Measurements from ENCODE around the gene FANCC.

Gene FANCC

DNA sequence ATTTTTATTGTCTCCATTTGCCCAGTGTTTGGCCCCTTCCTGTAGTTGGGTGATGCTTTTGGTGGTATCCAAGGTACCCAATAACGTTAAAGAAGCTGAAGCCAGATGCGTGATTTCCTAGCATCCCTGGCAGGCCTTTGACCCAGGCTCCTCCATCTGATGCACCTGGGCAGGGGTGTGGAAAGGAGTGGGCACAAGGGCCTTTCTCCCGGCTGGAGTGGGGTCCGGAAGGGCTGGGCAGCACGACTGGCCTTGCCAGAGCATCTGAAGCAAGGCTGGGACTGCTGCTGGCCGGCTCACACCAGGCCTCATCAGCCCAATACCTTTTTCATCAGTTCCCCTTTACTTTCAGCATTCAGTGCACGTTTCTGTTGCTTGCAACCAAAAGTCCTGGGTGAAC is 220.2 kb downstream of the FANCC start:
- DNase-seq = no peak

DNA sequence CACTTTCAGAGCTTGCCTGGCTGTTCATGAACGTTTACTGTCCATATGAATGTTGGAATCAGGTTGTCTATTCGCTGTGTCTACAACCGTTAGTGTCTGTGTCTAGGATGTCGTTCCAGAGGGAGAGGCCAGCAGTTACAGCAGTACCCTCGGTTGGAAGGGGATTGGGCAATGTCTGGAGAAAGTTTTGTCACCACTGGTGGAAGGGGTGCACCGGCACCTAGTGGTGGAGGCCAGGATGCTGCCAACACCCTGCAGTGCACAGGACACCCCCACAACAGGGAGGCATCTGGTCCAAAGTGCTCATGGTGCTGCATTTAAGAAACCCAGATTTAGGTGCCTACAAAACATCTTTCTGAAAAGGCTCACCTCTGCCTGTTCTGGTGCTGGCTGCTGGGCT is 220.7 kb downstream of the FANCC start:
- DNase-seq = no peak

DNA sequence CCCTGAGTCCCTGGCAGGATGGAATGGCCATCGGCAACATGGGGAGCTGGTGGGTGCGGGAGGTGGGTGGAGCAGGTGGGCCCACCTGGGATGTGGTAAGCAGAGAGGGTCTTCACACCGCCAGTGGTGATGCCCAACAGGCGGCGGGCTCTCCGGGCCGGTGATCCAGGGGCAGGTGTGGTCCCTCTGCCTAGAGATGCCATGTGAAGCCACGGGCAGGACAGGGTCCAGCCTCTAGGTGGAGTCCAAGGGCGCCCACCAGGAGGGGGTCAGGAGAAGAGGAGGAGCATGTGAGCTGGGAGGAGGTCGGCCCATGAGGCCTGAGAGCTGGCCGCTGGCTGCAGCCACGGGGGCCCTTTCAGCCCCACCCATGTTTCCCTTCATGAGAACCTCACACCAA is 221.1 kb downstream of the FANCC start:
- DNase-seq = no peak

DNA sequence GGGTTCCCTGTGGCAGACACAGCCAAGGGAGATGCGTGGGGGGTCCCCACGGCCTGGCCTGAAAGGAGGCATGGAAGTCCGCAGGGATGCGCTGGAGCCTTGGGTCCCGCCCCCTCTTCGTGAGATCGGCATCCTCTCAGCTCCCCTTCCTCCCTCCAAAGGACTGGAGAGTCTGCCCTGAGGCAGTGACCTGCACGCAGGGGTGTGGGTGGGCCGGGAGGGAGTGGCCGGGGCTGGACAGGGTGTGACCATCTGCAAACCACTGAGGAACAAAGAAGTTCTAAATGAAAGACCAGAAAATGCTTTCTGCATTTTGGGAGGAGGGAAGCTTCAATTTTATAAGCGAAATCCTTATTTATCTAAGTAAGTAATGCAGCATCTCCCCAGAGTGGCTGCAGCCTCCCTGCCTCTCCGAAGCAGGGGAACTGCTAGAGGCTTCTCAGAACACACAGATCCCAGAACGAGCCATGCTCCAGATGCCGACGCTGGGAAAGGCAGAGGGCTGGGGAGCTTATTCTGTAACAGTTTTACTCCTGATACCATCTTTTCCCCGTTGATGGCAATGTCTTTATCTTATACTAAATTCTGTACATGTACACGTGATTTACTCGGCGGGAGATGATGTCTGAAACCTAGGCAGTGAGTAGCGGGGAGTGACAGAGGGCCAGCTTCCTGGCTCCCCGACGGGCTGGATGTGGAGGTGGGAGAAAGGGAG is 221.7 kb downstream of the FANCC start:
- no peak for DNase-seq

DNA sequence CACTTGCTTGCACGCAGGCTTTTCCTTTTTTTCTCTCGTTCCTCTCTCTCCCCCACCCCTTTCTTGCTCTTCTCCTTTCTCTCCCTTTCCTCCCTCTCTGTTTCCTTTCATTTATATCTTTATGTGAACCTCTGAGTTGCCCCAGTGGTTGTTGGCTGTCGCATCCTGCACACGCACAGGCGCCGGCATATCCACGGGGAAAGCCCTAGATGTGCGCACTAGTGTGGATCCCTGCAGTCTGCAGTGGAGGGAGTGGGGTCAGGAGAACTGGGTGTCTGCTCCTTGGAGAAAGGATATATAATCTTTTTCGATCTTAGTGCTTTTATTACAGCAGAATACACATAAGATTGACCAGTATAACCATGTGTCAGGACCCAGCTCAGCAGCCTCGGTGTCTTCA is 223.5 kb downstream of the FANCC start:
- DNase-seq = no peak

DNA sequence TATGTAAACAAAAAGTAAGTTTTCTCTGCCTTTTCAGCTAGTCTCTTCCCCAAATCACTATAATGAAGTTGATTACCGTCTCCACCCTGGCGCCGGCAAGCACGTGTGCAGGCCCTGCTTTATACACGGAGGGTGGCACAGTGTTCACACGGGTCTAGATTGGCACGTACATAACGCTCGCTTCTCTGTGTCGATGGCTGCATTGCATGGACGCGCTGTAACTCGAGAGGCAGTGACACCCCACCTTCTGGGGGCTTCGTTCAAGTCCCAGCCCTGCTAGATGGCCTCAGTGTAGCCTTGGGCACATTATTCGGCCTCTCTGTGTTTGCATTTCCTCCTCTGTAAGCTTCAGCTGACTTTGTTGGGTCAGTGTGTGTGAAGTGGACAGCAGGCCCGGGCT is 223.9 kb downstream of the FANCC start:
- no peak for DNase-seq

DNA sequence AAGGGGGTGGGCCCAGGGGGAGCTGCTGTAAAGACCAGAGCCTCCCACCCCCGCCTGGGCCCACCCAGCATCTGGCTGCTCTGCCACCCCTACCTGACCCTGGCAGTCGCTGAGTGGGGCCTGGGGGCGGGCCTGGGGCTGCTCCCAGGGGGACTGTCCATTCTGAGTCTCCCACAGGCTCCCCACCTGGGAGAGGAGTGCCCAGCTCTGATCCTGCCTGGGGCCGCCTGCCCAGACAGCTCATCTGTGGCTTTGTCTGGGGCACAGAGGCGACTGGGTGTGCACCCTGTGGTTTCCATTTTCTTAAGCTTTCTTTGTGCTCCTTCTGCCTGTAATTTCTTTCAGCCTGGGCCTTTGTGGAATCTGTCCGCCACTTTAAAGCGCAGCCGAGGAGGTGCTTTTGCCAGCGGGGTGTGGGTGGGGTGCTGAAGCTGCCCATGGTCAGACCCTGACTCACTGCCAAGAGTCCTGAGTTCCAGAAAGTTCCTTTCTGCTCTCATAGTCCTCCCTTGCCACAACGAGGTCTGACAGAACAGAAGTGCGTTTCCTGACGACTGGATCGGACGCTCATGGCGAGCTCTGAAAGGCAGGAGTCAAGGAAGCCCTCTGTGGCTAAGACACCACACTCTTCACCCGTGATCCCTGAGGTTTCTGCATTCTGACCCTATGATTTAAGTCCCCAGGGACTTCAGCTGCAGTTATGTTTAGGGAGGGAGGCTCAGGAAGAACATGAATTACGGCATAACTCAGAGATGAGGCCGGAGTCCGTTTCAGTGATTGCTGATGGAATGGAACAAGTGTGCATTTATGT is 225.0 kb downstream of the FANCC start:
- no peak for DNase-seq

DNA sequence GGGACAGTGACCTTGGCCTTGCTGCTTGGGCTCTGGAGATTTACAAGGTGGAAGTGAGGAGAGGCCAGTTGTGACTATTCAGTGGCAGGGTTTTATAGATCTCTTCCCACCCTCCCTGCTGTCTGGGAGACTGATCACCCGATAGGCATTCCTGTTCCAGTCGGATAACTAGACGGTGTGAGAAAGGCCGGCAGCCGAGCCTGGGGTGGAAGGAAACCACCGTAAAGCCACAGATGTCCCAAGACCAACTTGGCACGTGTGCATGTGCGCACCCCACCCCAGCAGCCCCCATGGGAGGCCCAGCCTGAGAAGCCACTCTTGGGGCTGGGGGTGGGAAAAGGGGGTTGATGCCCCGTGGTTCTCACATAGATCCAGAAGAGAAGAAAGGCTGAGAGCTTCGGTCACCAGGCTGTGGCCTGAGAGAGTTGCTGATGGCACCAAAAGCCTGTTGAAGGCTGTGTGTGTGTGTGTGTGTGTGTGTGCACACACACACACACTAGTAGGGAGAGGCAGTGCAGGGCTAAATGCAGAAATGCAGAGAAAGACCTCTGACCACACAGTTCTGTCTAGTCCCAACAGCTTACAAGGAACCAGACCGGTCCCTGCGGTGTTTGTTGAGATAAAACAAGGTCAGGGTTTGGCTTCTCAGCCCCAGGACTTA is 225.8 kb downstream of the FANCC start:
- DNase-seq = no peak

DNA sequence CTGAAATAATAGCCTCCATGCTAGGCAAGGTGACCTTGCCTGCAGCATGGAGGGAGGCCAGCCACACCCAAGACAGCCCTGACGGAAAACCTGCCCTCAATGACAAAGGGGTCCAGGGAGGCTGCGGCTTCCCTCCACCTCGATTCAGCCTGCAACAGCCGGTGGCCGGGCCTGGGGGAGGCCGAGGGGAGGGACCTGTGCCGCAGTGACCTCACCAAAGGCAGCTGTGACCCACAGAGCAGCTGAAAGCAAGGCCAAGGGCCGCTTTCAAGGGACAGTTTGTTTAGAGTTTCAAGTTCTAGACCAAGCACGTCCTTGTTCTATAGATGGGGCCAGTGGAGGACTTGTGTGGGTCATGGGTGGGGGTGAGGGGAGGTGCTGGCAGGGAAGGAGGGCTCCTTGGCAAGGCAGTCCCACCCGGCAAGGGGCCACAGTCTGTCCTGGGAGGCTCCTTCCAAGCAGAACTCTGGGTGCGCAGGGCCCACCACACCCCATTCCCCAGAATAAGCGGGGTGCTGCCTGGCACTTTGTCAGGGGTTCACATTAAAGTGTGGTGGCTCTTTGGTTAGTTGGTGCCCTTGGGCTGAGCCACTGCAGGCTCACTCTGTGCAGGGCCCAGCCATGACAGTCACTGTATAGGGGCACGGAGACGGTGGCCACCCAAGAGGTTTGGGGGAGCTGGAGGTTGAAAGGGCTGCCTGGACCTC is 226.5 kb downstream of the FANCC start:
- DNase-seq = no peak

DNA sequence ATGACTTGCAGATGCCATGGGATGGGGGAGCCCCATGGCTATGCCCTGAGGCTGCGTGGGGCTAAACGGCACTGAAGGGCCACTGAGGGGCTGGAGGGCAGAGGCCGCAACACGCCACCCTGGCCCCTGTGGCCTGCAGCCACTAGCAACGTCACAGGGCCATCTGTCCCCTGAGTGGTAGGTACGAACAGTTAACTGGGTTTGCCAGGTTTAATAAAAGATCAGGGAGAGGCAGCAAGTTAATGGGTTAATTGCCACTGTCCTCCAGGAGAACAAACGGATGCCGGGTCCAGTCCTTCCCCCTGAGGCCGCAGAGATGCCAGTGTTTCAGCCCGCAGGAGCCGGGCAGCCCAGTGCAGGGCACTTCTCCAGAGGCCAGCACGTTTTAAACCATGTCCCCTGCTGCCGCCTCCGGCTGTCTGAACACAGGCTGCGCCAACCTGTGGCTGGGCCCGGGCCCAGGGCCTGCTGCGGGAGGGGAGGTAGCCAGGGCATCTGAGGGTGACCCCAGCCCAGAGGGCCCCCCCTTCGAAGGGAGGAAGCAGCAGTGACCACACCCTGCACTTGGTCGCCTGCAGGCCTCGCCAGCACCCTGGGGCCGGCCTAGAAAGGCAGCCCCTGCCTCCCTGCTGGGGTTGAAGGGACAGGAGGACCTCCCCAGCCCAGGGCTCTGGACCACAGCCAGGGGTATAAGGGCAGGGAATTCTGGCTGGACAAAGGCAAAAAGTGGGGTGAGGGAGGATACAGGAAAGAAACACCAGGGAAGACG is 227.3 kb downstream of the FANCC start:
- DNase-seq = no peak

DNA sequence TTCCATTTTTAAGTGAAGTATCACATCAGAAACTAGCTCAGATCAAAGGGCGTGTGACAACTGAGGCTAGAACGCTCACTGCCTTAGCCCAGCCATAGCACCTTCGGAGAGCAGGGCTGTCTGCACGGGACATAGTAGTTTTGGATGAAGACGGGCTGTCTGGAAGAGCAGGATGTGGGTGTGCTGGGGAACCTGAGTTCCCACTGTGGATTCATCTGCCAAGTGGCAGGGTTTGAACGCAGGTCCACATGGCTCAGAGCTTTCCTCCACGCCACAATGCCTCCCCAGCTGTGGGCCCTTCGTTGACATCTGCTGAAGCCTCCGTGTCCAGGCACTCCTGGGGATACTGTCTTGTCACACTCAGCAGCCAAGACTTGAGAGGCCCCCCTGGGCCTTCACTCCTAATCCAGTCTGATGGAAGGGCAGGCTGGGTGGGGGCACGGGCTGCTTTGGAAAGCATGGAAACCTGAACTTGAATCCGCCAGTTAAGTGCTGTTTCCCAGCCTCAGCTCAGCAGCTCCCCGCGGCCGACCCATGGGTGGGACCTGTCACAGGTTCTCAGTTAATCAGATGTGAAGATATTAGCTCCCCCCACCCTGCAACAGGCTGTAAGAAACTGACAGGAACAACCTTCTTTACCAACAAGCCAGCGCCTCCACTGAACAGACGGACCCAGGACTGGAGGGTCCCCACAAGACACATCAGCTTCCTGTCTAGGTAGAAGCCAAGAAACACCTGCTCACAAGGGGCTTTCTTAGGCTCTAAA is 228.1 kb downstream of the FANCC start:
- DNase-seq = no peak

DNA sequence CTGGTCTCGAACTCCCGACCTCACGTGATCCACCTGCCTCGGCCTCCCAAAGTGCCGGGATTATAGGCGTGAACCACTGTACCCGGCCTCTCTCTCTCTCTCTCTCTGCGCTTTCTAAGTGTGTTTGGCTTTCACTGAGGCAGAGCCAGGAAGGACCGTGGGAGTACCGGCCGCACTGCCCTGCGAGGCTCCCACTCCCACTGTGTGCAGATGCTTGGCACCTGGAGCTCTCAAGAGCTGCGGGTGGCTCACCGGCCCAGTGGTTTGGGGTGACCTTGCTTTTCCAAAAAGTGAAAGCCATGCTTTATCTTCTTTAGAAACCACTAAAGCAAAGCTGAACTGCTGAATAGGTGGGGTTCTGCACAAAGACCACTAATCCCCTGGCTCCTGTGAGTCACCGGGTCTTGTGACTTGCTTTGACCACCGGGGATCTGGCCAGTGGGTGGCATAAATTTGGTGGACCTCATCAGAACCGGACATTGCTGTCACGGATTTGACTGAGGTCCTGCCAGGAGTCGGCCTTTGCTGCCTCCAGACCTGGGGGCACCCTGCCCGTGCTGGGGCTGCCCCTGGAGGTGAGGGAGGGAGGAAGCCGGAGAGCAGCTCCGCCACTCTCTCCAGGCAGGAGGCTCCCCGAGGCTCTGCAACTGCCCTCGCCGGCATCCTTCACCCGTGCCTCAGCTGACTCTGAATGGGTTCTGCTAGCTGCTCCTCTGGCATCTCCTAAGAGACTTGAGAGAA is 228.9 kb downstream of the FANCC start:
- DNase-seq = no peak

DNA sequence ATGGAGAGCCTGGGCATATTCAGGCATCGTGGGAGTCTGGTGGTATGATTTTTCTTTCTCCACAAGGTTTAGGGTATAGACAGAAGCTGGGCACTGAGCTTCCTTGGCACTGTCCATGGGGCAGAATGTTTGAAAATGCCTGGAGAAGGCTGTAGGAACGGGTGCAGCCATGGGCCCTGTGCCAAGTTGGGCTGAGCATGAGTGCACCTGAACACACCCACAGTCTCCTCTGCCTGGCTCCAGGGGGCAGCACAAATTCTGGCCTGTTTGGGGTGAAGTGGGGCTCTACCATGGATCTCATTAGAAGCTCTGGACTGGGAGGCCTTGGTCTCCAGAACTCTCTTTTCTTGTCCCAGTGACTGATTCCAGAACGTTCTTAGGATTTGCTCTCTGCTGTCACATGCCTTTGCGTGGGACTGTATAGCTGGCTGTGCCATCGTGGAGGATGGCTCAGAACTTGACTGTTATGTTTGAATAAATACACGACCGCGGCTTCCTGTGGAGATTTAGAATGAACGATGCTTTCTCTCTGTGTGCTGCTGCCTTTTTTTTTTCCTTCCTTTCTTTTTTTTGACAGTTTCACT is 229.8 kb downstream of the FANCC start:
- no peak for DNase-seq

DNA sequence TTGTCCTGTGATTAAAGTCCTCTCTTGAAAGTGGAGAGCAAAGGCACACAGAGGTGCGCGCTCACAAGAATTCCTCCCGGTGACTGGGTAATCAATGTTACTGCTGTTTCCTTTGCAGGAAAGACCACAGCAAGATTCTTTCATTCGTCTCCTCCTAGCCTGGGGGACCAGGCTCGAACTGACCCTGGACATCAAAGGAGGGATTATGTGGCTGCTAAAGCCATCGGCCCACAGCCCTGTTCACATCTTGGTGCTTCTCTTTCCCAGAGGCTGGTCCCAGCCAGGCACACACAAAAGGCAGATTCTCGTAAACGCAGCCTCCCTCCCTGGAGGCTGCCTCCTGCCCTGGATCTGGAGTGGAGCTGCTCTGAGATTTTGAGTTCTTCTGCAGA is 230.9 kb downstream of the FANCC start:
- DNase-seq = no peak

DNA sequence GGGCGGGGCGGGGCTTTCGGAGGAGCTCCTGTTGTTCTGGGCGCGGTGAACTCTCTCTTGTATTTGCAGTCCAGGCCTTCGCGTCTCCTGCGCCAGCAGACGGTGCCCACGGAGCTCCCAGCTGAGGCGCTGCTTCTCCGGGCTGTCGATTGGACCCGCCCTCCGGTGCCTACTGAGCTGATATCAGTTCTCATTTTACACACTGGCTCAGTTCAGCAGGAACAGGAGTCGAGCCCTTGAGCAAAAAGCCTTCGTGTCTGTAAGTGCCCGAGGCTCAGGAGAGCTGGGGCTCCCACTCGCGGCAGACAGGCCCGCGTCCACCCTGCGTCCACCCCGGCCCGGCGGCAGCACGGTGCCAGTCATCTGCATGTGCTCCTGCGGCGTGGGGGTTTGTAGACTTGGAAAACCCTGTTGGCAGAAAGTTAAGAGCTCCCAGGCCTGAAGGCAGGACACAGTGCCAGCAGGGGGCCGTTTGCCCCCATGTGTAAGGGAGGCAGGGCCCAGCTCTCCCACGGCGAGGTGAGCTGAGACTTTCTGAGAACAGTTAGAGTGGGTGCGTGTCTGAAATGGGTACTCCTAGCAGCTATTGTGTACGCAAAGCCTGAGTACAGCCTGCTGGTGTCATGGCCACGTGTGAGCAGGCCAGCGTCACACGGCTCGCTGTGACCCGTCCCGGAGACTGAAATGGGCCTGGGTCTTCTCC is 231.5 kb downstream of the FANCC start:
- no peak for DNase-seq

DNA sequence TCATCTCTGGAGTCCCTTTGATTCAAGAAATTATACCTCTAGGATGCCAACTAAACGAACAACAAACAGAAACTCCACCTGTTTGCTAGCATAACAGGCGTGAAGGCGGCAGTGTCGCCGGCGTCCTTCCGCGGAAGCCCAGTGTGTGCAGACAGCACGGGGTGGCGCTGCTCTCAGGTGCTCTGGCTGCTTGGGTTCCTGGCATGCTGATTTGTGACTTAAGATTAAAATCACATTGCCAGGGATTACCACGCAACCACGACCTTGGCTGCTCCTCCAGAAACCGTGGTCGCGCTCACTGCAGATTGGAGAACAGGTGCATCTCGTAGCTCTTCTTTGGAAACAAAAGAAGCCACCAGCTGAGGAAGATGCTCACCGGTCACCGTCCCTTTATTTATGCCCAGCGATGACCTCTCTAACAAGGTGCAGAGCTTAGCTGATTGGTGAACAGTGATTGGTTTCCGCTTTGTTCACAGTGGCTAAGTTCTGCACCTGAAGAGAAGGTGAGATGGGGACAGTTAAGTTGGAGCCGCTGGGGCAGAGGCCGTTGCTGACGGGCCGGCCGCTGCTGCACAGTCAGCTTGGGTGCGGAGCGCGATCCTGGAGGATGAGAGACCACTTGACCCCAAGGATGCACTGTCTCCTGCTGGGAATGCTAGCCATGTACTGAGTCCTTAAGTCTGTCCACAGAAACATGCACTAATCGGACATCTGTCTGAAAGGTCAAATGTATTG is 232.3 kb downstream of the FANCC start:
- DNase-seq = no peak

DNA sequence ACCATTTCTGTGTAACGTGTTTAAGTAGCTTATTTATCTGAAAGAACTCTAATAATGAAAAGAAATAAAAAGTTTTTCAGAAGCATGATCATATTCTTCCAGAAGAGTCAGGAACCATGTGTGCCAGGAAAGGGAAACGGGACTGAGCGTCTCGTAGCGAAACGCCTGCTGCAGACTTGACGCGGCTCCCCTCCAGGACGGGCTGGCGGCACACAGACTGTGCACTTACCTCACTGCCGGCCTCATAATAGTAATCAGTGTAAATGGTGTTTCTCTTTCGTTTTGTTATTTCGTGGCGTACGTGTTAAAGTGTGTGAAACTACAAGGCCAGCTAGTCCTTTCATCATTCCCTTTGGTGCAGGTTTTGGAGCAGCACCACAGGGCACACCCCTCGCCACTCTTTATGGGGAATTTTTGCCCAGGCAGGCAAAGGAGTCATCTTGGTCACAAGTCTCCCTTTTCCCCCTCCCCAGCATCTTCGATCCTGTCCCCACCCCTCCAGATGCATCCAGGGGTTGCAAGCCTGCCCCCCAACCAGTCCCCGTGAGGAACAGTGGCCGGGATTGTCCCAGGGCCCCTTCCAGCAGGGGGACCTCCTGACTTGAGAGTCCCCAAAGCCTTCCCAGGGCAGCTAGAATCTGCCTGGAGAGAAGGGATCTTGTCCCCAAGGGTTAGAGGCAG is 233.1 kb downstream of the FANCC start:
- DNase-seq = no peak

DNA sequence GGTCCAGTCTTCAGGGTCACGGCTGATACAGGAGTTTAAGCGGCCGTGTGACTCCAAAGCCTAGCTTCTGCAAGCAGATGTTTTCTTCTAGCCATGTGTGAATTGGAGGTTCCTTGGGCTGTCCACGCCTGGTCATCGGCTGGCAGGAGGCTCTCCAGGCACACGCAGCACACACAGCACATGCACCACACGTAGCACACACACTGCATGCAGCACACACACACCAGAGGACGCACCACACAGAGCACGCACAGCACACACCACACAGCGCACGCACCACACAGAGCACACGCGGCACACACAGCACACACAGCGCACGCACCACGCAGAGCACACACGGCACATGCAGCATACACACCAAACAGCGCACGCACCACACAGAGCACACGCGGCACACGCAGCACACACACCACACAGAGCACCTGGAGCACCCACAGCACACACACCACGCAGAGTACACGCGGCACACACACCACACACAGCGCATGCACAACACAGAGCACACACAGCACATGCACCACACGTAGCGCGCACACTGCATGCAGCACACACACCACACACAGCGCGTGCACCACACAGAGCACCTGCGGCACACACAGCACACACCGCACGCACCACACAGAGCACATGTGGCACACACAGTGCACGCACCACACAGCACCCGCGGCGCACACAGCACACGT is 234.3 kb downstream of the FANCC start:
- no peak for DNase-seq

Data from NCI-H524 treated with DMSO at 0.1 percent for 48 hours (cell line).